GM12892 (cell line): ENCODE measurements around the gene TEKT5.

ENCODE experiments used
- POLR2A ChIP-seq: IDR thresholded peaks from 2 replicates; pipeline ENCODE4 v1.6.1; 2011; ENCODE audit warnings: low read depth, low read length, control low read depth
- POLR2AphosphoS5 ChIP-seq: IDR thresholded peaks from 2 replicates; pipeline ENCODE4 v1.6.1; 2011; ENCODE audit warnings: low read depth, low read length, control low read depth

DNA sequence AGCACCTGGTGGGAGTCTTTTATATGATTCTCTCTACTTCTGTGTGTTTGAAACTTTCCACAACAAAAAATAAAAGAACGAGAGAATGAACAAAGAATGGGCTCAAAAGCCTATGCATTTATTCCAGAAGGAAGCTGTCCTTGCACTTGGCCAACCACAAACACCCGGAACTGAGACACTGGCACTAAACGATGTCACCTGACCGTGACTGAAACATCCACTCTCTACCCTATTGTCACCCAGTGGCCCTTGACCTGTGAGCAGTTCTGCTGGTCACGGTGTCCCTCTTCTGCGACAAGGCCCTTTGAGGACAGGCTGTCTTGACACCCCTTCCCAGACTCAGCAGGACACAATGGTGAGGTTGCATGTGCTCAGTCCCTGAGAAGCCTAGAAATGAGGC lies 56.6 kb downstream of the TEKT5 start:
- TF ChIP-seq POLR2A (no peak), POLR2AphosphoS5 (no peak)
